K562 (cell line): ENCODE results near the gene MITF. TPM values are rescaled to one million over a fixed set of nuclear protein-coding genes. Genes with fewer than 3 reads are reported as not detected.
A peak's percentile ranks its signal among the peaks of the same experiment; 100 is the strongest.

Experiments
- COPS2 ChIP-seq: fragments of 450-650 bp; conservative IDR thresholded peaks from 2 replicates; pipeline ENCODE4 v1.6.1; 2016; ENCODE audit warnings: mild to moderate bottlenecking, moderate library complexity
- MED1 ChIP-seq: sonication (generic); formaldehyde crosslinking; IDR thresholded peaks from 2 replicates; pipeline ENCODE4 v1.8.1; 2023; ENCODE audit warnings: missing genetic modification reagents, borderline replicate concordance
- MTA1 ChIP-seq: fragments of 450-650 bp; IDR thresholded peaks from 2 replicates; pipeline ENCODE4 v1.6.1; 2017; ENCODE audit warnings: borderline replicate concordance
- POLR2A ChIP-seq: fragments of 450-650 bp; conservative IDR thresholded peaks from 2 replicates; pipeline ENCODE4 v1.6.1; 2016
- RNF219 ChIP-seq: fragments of 250-450 bp; sonication (Bioruptor Pico); IDR thresholded peaks from 2 replicates; pipeline ENCODE4 v1.5.0; 2022; ENCODE audit warnings: mild to moderate bottlenecking
- XRCC3 ChIP-seq: fragments of 450-650 bp; IDR thresholded peaks from 2 replicates; pipeline ENCODE4 v1.6.1; 2017; ENCODE audit warnings: mild to moderate bottlenecking, moderate library complexity
- ZKSCAN3 ChIP-seq: fragments of 250-450 bp; sonication (Bioruptor Pico); IDR thresholded peaks from 2 replicates; pipeline ENCODE4 v1.4.0; 2020
- ZNF347 ChIP-seq: fragments of 450-650 bp; formaldehyde crosslinking; IDR thresholded peaks from 2 replicates; pipeline ENCODE4 v1.4.0; 2020; ENCODE audit warnings: low read depth, mild to moderate bottlenecking, moderate library complexity
- ZNF395 ChIP-seq: fragments of 200-800 bp; sonication (Bioruptor generic); IDR thresholded peaks from 2 replicates; pipeline ENCODE4 v1.6.1; 2017; ENCODE audit warnings: missing genetic modification characterization, missing compliant biosample characterization
- ZNF696 ChIP-seq: fragments of 250-450 bp; sonication (Bioruptor Pico); conservative IDR thresholded peaks from 2 replicates; pipeline ENCODE4 v1.4.0; 2020; ENCODE audit warnings: mild to moderate bottlenecking, moderate library complexity
- polyA plus RNA-seq, 8 experiments: library from polyadenylated mRNA; depleted of rRNA in 4 of 8; stranded (reverse) in 5 of 8; unstranded in 3 of 8; fragments of >200 nt; fragmentation: Nextera tagmentation in 2 of 8; fragmentation: Illumina TruSeq in 1 of 8; extraction: Ambion mirVana in 2 of 8; extraction: Trizol in 1 of 8; gene quantifications; 2 replicates each; pipeline versions ENCODE4 v1.2.1 to v1.2.3, GENCODE V29; 2011 to 2014; ENCODE audit warnings: inconsistent platforms in 1 of 8, missing spikeins in 1 of 8
- total RNA-seq, 7 experiments: library from RNA; depleted of rRNA in 6 of 7; stranded (reverse); fragments of >200 nt in 6 of 7; fragmentation: Illumina TruSeq in 2 of 7; extraction: Trizol in 2 of 7; gene quantifications; 2 replicates each; pipeline versions ENCODE4 v1.2.1 to v1.2.3, GENCODE V29; 2011 to 2021; ENCODE audit warnings: low replicate concordance in 1 of 7
- TF ChIP-seq, protein P1 (sequence below): IDR thresholded peaks from 3 replicates; pipeline ENCODE4 v1.6.1; 2011; ENCODE audit warnings: borderline replicate concordance, mild to moderate bottlenecking; ENCODE audit not compliant: insufficient read length, insufficient read depth
- TF ChIP-seq, protein P2 (sequence below), 2 experiments: fragments of 250-450 bp in 1 of 2; fragments of 450-650 bp in 1 of 2; sonication (Bioruptor Pico) in 1 of 2; IDR thresholded peaks; 2 replicates each; pipeline versions ENCODE4 v1.6.1 to v1.8.0; 2016 to 2021; ENCODE audit warnings: mild to moderate bottlenecking in 2 of 2, moderate library complexity in 2 of 2, missing compliant biosample characterization in 1 of 2, missing genetic modification characterization in 1 of 2
- TF ChIP-seq, protein P3 (sequence below): fragments of 450-650 bp; IDR thresholded peaks from 2 replicates; pipeline ENCODE4 v1.6.1; 2016; ENCODE audit warnings: missing biosample characterization, missing genetic modification characterization

The MITF gene
- total and polyA plus RNA-seq, 9 of the 15 experiments (the other 6 are each of a cell fraction or from before 2014, with no cell fraction given), result 5.6 to 14.9 (median 11.1) TPM

- TF ChIP-seq POLR2A (peak; percentile 58; the same call in 1 of the 2 replicates), MTA1 (no peak), ZKSCAN3 (CRISPR knock-in tag) (no peak), ZNF696 (no peak), XRCC3 (no peak), MED1 (CRISPR knock-in tag) (no peak), ZNF395 (CRISPR knock-in tag) (no peak), ZNF347 (CRISPR knock-in tag) (no peak), COPS2 (no peak), RNF219 (CRISPR knock-in tag) (no peak)
- TF ChIP-seq, protein P1, sequence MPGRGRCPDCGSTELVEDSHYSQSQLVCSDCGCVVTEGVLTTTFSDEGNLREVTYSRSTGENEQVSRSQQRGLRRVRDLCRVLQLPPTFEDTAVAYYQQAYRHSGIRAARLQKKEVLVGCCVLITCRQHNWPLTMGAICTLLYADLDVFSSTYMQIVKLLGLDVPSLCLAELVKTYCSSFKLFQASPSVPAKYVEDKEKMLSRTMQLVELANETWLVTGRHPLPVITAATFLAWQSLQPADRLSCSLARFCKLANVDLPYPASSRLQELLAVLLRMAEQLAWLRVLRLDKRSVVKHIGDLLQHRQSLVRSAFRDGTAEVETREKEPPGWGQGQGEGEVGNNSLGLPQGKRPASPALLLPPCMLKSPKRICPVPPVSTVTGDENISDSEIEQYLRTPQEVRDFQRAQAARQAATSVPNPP, result no peak
- TF ChIP-seq, protein P2, sequence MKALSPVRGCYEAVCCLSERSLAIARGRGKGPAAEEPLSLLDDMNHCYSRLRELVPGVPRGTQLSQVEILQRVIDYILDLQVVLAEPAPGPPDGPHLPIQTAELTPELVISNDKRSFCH (CRISPR knock-in tag; IDR thresholded peaks at IDR 0.05), result no peak
- TF ChIP-seq, protein P2 (tag; IDR thresholded peaks at IDR 0.05), result no peak
- TF ChIP-seq, protein P3, sequence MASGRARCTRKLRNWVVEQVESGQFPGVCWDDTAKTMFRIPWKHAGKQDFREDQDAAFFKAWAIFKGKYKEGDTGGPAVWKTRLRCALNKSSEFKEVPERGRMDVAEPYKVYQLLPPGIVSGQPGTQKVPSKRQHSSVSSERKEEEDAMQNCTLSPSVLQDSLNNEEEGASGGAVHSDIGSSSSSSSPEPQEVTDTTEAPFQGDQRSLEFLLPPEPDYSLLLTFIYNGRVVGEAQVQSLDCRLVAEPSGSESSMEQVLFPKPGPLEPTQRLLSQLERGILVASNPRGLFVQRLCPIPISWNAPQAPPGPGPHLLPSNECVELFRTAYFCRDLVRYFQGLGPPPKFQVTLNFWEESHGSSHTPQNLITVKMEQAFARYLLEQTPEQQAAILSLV (tag), result no peak
These were observed 433 bp upstream of the MITF start (continued) for GRCh38 chr3:69738859-69739203.
